ENCODE measurements around the gene CD300LF. TPM values are rescaled to one million over a fixed set of nuclear protein-coding genes. Genes with fewer than 3 reads are reported as not detected.

CD300LF gene
- total RNA-seq, 1 donor from 2014 or later: not detected

- Mint-ChIP-seq H3K27me3 (ENCODE audit: low read depth) (peaks cover 25% of the 10 kb centered on the region), H3K9me3 (ENCODE audit: low read depth) (no peaks in the 10 kb centered on the region), H3K36me3 (ENCODE audit: low read depth) (no peaks in the 10 kb centered on the region), H3K27ac (ENCODE audit: unreplicated experiment) (no peak overlapping the region), H3K4me1 (ENCODE audit: low read depth) (peaks cover 12% of the 10 kb centered on the region), H3K4me3 (ENCODE audit: unreplicated experiment) (no peak overlapping the region)
- TF ChIP-seq CTCF (IDR thresholded peaks at IDR 0.05): no peak
- DNase-seq (ENCODE audit: low spot score): no peak
Observed at GRCh38 chr17:74733365-74734122, 20.8 kb upstream of the CD300LF start.

- Mint-ChIP-seq H3K36me3 (ENCODE audit: low read depth) (no peaks in the 10 kb centered on the region), H3K4me1 (ENCODE audit: low read depth) (peaks cover 3% of the 10 kb centered on the region), H3K27ac (ENCODE audit: unreplicated experiment) (no peak overlapping the region), H3K9me3 (ENCODE audit: low read depth) (no peaks in the 10 kb centered on the region), H3K27me3 (ENCODE audit: low read depth) (peaks cover 17% of the 10 kb centered on the region), H3K4me3 (ENCODE audit: unreplicated experiment) (no peak overlapping the region)
- no peak for DNase-seq (ENCODE audit: low spot score)
- TF ChIP-seq CTCF (IDR thresholded peaks at IDR 0.05): no peak
Observed at GRCh38 chr17:74732042-74732867, 19.5 kb upstream of the CD300LF start.

- Mint-ChIP-seq H3K27me3 (ENCODE audit: low read depth) (peaks cover 13% of the 10 kb centered on the region), H3K9me3 (ENCODE audit: low read depth) (no peaks in the 10 kb centered on the region), H3K27ac (ENCODE audit: unreplicated experiment) (no peak overlapping the region), H3K36me3 (ENCODE audit: low read depth) (no peaks in the 10 kb centered on the region), H3K4me3 (ENCODE audit: unreplicated experiment) (no peak overlapping the region), H3K4me1 (ENCODE audit: low read depth) (no peaks in the 10 kb centered on the region)
- TF ChIP-seq CTCF (IDR thresholded peaks at IDR 0.05): no peak
- no peak for DNase-seq (ENCODE audit: low spot score)
Observed at GRCh38 chr17:74731347-74731605, 18.6 kb upstream of the CD300LF start.

- Mint-ChIP-seq H3K27ac (ENCODE audit: unreplicated experiment) (no peak overlapping the region), H3K4me3 (ENCODE audit: unreplicated experiment) (no peak overlapping the region), H3K36me3 (ENCODE audit: low read depth) (no peaks in the 10 kb centered on the region), H3K27me3 (ENCODE audit: low read depth) (peaks cover 8% of the 10 kb centered on the region), H3K9me3 (ENCODE audit: low read depth) (no peaks in the 10 kb centered on the region), H3K4me1 (ENCODE audit: low read depth) (no peaks in the 10 kb centered on the region)
- no peak for TF ChIP-seq CTCF (IDR thresholded peaks at IDR 0.05)
- no peak for DNase-seq (ENCODE audit: low spot score)
Observed at GRCh38 chr17:74730491-74731346, 18.0 kb upstream of the CD300LF start.

DNA sequence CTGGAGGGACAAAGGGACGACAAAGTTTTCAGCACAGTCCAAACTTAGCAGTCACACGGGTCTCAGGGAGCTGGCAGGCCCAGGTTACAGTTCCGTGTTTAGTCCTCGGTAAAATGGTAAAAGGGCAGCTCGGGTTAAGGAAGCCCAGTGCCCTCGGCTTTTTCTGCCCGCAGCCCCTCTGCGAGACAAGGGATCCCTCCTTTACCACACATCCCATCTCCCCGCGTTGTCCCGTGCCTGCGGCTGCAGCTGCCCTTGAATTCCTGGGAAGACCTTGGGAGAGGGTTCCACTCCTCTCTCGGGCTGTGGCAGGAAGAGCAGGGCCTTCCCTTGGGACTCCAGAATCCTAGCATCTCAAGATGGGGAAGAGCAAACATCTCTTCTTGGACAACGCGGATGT lies 17.1 kb upstream of the CD300LF start:
- Mint-ChIP-seq H3K4me1 (ENCODE audit: low read depth) (no peaks in the 10 kb centered on the region), H3K27ac (ENCODE audit: unreplicated experiment) (no peak overlapping the region), H3K4me3 (ENCODE audit: unreplicated experiment) (no peak overlapping the region), H3K9me3 (ENCODE audit: low read depth) (no peaks in the 10 kb centered on the region), H3K36me3 (ENCODE audit: low read depth) (no peaks in the 10 kb centered on the region), H3K27me3 (ENCODE audit: low read depth) (peaks cover 8% of the 10 kb centered on the region)
- DNase-seq (ENCODE audit: low spot score): no peak
- no peak for TF ChIP-seq CTCF (IDR thresholded peaks at IDR 0.05)
